Liver (tissue), 9 donors: ENCODE data around the gene SYCP2. TPM values are rescaled to one million over a fixed set of nuclear protein-coding genes. Genes with fewer than 3 reads are reported as not detected.

Experiments
- DNase-seq: peaks from one replicate; pipeline ENCODE4 v3.0.0-alpha.2; 2017; ENCODE audit warnings: low spot score
- H3K27ac ChIP-seq, 2 donors: one replicate each; pipeline ENCODE4 v1.7.0; 2013; ENCODE audit warnings: inconsistent platforms in 2 of 2, low read length in 2 of 2, control low read depth in 1 of 2, low read depth in 1 of 2, mild to moderate bottlenecking in 1 of 2
- H3K27me3 ChIP-seq, 4 donors: one replicate each; pipeline versions ENCODE4 v1.6.1 to v1.7.0; 2013; ENCODE audit warnings: low read length in 3 of 4, inconsistent platforms in 1 of 4, mild to moderate bottlenecking in 1 of 4, moderate library complexity in 1 of 4; ENCODE audit not compliant: control insufficient read depth in 4 of 4, insufficient read depth in 4 of 4
- H3K36me3 ChIP-seq, 4 donors: one replicate each; pipeline versions ENCODE4 v1.6.1 to v1.7.0; 2013; ENCODE audit warnings: low read length in 3 of 4, mild to moderate bottlenecking in 3 of 4, low read depth in 1 of 4, moderate library complexity in 1 of 4; ENCODE audit not compliant: control insufficient read depth in 4 of 4, insufficient read depth in 3 of 4
- H3K4me1 ChIP-seq, 4 donors: one replicate each; pipeline versions ENCODE4 v1.6.1 to v1.7.0; 2013; ENCODE audit warnings: low read length in 3 of 4, mild to moderate bottlenecking in 3 of 4, moderate library complexity in 1 of 4; ENCODE audit not compliant: control insufficient read depth in 4 of 4, insufficient read depth in 4 of 4
- H3K4me3 ChIP-seq, 3 donors: one replicate each; pipeline versions ENCODE4 v1.6.1 to v1.7.0; 2013; ENCODE audit warnings: low read length in 3 of 3, control low read depth in 1 of 3, low read depth in 1 of 3, mild to moderate bottlenecking in 1 of 3
- H3K9ac ChIP-seq, 2 donors: one replicate each; pipeline ENCODE4 v1.7.0; 2013; ENCODE audit warnings: low read length in 2 of 2, mild to moderate bottlenecking in 2 of 2, moderate library complexity in 2 of 2, control low read depth in 1 of 2, low read depth in 1 of 2
- H3K9me3 ChIP-seq, 4 donors: one replicate each; pipeline versions ENCODE4 v1.6.1 to v1.7.0; 2013; ENCODE audit warnings: low read length in 3 of 4; ENCODE audit not compliant: control insufficient read depth in 4 of 4
- ATF3 ChIP-seq: IDR thresholded peaks from 2 replicates; pipeline ENCODE4 v1.6.1; 2016; ENCODE audit warnings: antibody characterized with exemption
- CTCF ChIP-seq: fragments of 150-350 bp; IDR thresholded peaks from 2 replicates; pipeline ENCODE4 v1.5.1; 2017; ENCODE audit warnings: improper control_type of control experiment, low read depth, low read length; ENCODE audit not compliant: missing input control
- EGR1 ChIP-seq, 2 donors: IDR thresholded peaks; 2 replicates each; pipeline ENCODE4 v1.6.1; 2016 to 2018; ENCODE audit warnings: antibody characterized with exemption in 2 of 2, low read depth in 2 of 2
- FOXA1 ChIP-seq: IDR thresholded peaks from 2 replicates; pipeline ENCODE4 v1.6.1; 2016; ENCODE audit warnings: antibody characterized with exemption
- FOXA2 ChIP-seq: IDR thresholded peaks from 2 replicates; pipeline ENCODE4 v1.6.1; 2016; ENCODE audit warnings: antibody characterized with exemption
- GABPA ChIP-seq, 2 donors: IDR thresholded peaks in 1 of 2; conservative IDR thresholded peaks in 1 of 2; 2 replicates each; pipeline ENCODE4 v1.6.1; 2016; ENCODE audit warnings: antibody characterized with exemption in 2 of 2, mild to moderate bottlenecking in 1 of 2, moderate library complexity in 1 of 2
- HNF4A ChIP-seq, 2 donors: conservative IDR thresholded peaks; 2 replicates each; pipeline ENCODE4 v1.6.1; 2016; ENCODE audit warnings: antibody characterized with exemption in 2 of 2, mild to moderate bottlenecking in 2 of 2
- HNF4G ChIP-seq: IDR thresholded peaks from 2 replicates; pipeline ENCODE4 v1.6.1; 2016; ENCODE audit warnings: antibody characterized with exemption
- JUND ChIP-seq, 2 donors: IDR thresholded peaks; 2 replicates each; pipeline ENCODE4 v1.6.1; 2016; ENCODE audit warnings: antibody characterized with exemption in 2 of 2
- MAX ChIP-seq: IDR thresholded peaks from 2 replicates; pipeline ENCODE4 v1.6.1; 2016; ENCODE audit warnings: antibody characterized with exemption
- NR2F2 ChIP-seq: IDR thresholded peaks from 2 replicates; pipeline ENCODE4 v1.6.1; 2016; ENCODE audit warnings: antibody characterized with exemption
- RAD21 ChIP-seq, 2 donors: IDR thresholded peaks; 2 replicates each; pipeline ENCODE4 v1.6.1; 2016; ENCODE audit warnings: antibody characterized with exemption in 2 of 2, mild to moderate bottlenecking in 2 of 2
- REST ChIP-seq: IDR thresholded peaks from 2 replicates; pipeline ENCODE4 v1.6.1; 2016; ENCODE audit warnings: antibody characterized with exemption, mild to moderate bottlenecking
- RXRA ChIP-seq, 2 donors: IDR thresholded peaks; 2 replicates each; pipeline ENCODE4 v1.6.1; 2017 to 2018; ENCODE audit warnings: antibody characterized with exemption in 2 of 2, mild to moderate bottlenecking in 1 of 2
- SP1 ChIP-seq: IDR thresholded peaks from 2 replicates; pipeline ENCODE4 v1.6.1; 2018; ENCODE audit warnings: antibody characterized with exemption, mild to moderate bottlenecking
- TAF1 ChIP-seq: conservative IDR thresholded peaks from 2 replicates; pipeline ENCODE4 v1.6.1; 2016; ENCODE audit warnings: antibody characterized with exemption, mild to moderate bottlenecking
- YY1 ChIP-seq: IDR thresholded peaks from 2 replicates; pipeline ENCODE4 v1.6.1; 2016; ENCODE audit warnings: antibody characterized with exemption, mild to moderate bottlenecking
- ZBTB33 ChIP-seq: IDR thresholded peaks from 2 replicates; pipeline ENCODE4 v1.6.1; 2016; ENCODE audit warnings: antibody characterized with exemption
- WGBS: extraction: QIAGEN DNeasy Blood & Tissue Kit; methylation state at CpG from one replicate; pipeline ENCODE4 v1.1.7; 2013; 5-methylcytosine and 5-hydroxymethylcytosine counted together
- polyA plus RNA-seq, 2 donors: library from polyadenylated mRNA; stranded (reverse) in 1 of 2; unstranded in 1 of 2; fragments of 200-250 nt in 1 of 2; fragments of >200 nt in 1 of 2; fragmentation: Nextera tagmentation in 1 of 2; extraction: Ambion mirVana in 1 of 2; gene quantifications; one replicate each; pipeline versions ENCODE4 v1.2.1 to v1.2.3, GENCODE V29; 2013 to 2015
- total RNA-seq, 2 donors: library from RNA; depleted of rRNA; stranded (reverse); fragments of >200 nt; gene quantifications; one replicate each; pipeline ENCODE4 v1.2.3, GENCODE V29; 2014
- donor health status: healthy.
- donor health status: healthy.
- donor health status: healthy.
- donor health status: healthy.
- donor health status: healthy.

SYCP2 gene
- total and polyA plus RNA-seq, 4 donors = 0.07 to 0.84 (median 0.38) TPM

- no peak overlapping the region for H3K4me3 ChIP-seq
- TF ChIP-seq YY1 = no peak
- TF ChIP-seq ATF3 = no peak
- no peak for TF ChIP-seq FOXA2
- TF ChIP-seq HNF4G = no peak
- TF ChIP-seq HNF4A (conservative IDR thresholded peaks at IDR 0.05) = no peak
- TF ChIP-seq MAX = no peak
- no peak for TF ChIP-seq GABPA (IDR thresholded peaks at IDR 0.05 in 1 of 2, conservative IDR thresholded peaks at IDR 0.05 in 1 of 2)
- no peak for TF ChIP-seq FOXA1
- TF ChIP-seq CTCF = no peak
- TF ChIP-seq RXRA (IDR thresholded peaks at IDR 0.05) = no peak
- TF ChIP-seq EGR1 (IDR thresholded peaks at IDR 0.05; ENCODE audit: low read depth in 2 of 2) = no peak
- TF ChIP-seq SP1 = no peak
- TF ChIP-seq JUND (IDR thresholded peaks at IDR 0.05) = no peak
- TF ChIP-seq ZBTB33 = no peak
- no peak for TF ChIP-seq NR2F2
- no peak for TF ChIP-seq REST
- TF ChIP-seq TAF1 = no peak
- TF ChIP-seq RAD21 (IDR thresholded peaks at IDR 0.05) = no peak
- H3K9ac ChIP-seq = no peak overlapping the region
- no peak overlapping the region for H3K27ac ChIP-seq
- WGBS = 86% methylated on average over 3 of the region's 3 CpGs
- H3K9me3 ChIP-seq = peaks cover 0 to 2% (median 0%) of the 10 kb centered on the region in 4 donors
- H3K27me3 ChIP-seq = peaks cover 0 to 8% (median 0%) of the 10 kb centered on the region in 4 donors
- no peak for DNase-seq
- H3K36me3 ChIP-seq = no peaks in the 10 kb centered on the region
- H3K4me1 ChIP-seq = peaks cover 8 to 23% (median 22%) of the 10 kb centered on the region in 4 donors
Measured at GRCh38 chr20:59937150-59937549, 3.7 kb upstream of the SYCP2 start.
